Right renal pelvis (tissue), 4 donors: ENCODE results near the gene FAM171A1. TPM values are rescaled to one million over a fixed set of nuclear protein-coding genes. Genes with fewer than 3 reads are reported as not detected.

Source experiments
- DNase-seq, 4 donors: peaks; one replicate each; pipeline ENCODE4 v3.0.0-alpha.2; 2013; ENCODE audit warnings: low read depth in 4 of 4, low spot score in 3 of 4, missing footprints in 1 of 4
- polyA plus RNA-seq, 4 donors: library from polyadenylated mRNA; unstranded; fragments of 120-200 nt; gene quantifications; one replicate each; pipeline ENCODE4 v1.2.1, GENCODE V29; 2013; ENCODE audit not compliant: insufficient read length in 4 of 4

FAM171A1 gene
- polyA plus RNA-seq, 4 donors = 92.5 to 100.0 (median 97.4) TPM

DNA sequence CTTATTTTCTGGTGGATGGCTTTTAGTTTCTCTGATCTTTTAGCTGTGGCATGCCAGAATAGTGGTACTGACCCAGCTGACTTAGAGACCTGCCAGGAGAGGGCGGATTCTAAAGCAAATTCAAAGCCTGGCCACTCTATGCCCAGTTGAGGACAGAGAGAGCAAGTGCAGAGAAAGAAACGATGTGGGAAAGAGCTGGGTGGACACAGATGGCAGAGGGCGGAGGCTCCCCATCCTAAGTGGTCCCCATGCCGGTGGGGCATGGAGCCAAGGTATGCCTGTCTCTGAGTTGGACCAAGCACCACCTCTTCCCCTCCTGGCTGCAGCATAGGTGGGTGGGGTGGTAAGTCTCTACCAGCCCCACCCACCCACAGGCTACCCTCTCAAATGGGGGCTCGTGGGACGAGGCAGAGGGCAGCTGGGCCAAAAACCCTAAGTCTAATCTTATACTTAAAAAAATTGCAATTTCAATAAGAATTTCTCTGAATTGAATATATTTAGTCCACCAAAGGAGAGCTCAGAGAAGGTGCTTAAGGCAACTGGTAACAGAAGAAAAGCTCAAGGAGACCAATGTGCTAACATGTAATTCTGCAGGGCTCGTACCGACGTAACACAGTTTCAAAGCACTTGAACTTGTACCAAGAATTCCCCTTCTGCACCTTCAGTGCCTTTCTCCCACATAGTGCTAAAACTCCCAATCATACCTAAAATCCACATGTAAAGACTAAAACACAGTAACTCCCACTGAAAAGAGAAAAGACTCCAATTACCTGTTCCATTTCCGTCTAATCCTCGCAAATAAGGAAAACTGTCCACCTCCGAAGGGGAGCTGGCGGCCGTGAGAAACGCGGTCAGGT is 116.9 kb downstream of the FAM171A1 start:
- no peak for DNase-seq

GRCh38 chr10:15252396-15252795 is 118.7 kb downstream of the FAM171A1 start:
- DNase-seq = no peak

GRCh38 chr10:15251791-15252380 is 119.2 kb downstream of the FAM171A1 start:
- no peak for DNase-seq

- DNase-seq = no peak
Measured at GRCh38 chr10:15245530-15245929, 125.6 kb downstream of the FAM171A1 start.

- no peak for DNase-seq
Measured at GRCh38 chr10:15244635-15245197, 126.4 kb downstream of the FAM171A1 start.

DNA sequence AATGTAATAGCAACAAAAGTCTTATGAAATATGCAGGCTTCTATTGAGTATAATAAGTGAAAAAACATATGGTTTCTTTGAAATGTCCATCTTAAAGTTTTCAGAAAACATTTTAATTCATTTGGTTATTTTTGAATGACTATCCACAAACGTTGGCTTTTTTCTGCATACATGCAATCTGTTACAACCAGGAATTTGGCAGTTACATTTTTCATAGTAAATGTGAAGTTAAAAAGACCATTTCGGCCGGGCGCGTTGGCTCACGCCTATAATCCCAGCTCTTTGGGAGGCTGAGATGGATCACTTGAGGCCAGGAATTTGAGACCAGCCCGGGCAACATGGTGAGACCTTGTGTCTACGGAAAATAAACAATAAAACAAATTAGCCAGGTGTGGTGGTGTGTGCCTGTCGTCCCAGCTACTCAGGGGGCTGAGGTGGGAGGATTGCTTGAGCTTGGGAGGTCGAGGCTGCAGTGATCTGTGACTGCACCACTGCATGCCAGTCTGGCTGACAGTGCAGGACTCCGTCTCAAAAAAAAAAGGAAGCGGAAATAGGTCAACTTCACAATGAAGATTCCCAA is 128.7 kb downstream of the FAM171A1 start:
- DNase-seq = no peak

GRCh38 chr10:15241306-15241705 is 129.8 kb downstream of the FAM171A1 start:
- no peak for DNase-seq

DNA sequence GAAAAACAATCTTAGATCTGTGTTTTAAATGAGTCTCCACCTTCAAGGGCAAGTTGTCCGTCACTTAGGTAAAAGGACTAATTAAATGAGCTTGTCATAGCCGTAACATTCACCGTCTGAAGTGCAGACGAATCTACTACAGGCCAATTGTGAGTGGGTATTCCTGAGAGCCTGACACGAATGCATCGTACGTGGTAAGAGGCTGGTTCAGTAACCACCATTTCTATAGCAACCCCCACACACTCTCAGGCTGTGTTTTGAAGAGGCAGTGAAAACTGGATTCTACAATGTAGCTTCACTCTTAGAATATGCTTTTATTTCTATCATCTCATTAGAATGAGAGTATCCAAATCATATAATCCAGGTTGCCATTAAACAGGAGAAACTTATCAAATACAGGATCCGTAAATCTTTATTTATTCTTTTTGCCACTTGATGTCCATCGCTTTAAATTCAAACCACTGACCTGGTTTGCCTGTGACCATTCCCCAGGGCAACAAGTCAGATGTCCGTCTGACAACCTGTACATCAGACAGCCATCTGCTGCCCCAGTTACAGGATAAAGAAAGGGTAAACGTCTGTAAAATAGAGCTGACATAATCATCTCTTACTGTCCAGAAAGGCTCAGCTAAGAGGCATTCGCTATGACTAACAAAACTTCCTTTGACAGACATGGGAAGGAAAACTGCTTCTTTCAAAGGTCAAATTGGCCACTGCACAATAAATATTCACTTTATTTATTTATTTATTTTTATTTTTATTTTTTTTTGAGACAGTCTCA is 132.3 kb downstream of the FAM171A1 start:
- DNase-seq = no peak

- DNase-seq = no peak
Measured at GRCh38 chr10:15237351-15237750, 133.7 kb downstream of the FAM171A1 start.

DNA sequence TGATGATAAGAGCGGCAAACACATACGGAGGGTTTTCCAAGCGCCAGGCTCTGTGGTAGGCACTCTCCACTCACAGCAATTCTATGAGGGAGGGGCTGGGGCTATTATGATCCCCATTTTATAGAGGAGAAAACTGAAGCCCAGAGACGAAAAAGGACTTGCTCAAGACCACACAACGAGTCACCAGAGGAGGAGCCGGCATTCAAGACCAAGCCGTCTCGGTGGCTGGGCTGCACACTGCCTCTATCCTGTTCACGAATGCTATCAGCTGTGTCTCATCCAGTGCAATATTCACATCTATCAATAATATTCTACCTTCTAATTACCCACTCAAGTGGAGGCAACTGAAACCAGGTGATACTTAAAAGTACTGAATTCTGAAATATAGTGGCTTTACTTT is 134.7 kb downstream of the FAM171A1 start:
- DNase-seq = no peak

- no peak for DNase-seq
Measured at GRCh38 chr10:15232279-15232678, 138.8 kb downstream of the FAM171A1 start.

DNA sequence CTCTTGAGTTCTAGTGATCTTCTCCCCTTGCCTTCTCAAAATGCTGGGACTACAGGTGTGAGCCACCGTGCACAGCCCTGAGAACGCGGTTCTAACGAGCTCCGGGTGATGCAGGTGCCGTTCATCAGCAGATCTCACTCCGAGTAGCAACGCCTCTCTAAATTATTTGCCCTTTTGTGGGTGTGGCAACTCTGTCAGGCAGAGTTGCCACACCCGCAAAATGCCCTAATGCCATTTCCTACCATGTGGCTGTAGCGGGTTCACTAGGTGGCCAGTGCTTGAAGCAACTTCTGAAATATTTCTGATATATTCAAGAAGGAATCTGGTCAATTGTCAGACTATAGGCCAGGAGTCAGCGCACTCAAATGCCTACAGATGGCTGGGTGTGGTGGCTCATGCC is 139.7 kb downstream of the FAM171A1 start:
- DNase-seq = no peak

- no peak for DNase-seq
Measured at GRCh38 chr10:15230257-15230656, 140.8 kb downstream of the FAM171A1 start.

GRCh38 chr10:15229268-15229667 is 141.8 kb downstream of the FAM171A1 start:
- no peak for DNase-seq

- no peak for DNase-seq
Measured at GRCh38 chr10:15228426-15228825, 142.7 kb downstream of the FAM171A1 start.

- DNase-seq = no peak
Measured at GRCh38 chr10:15227611-15228372, 143.3 kb downstream of the FAM171A1 start.

DNA sequence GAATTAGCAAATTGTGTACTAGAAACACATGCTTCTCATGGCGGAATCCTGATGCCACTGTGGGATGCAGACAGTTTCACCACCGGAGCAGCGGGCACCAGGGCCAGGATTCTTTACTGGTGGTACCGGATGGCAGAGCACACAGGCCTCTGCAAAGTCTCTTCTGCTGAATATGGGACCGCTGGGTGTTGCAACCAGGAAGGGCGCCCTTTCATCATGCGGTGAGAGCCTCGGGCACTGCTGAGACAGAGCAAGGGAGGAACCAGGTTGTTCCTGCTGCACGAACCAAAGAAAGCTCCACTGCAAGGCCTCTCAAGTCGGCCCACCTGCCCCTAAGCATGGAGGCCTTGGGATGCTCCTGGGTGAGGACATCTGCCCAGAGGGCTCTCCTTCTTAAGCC is 145.6 kb downstream of the FAM171A1 start:
- no peak for DNase-seq

DNA sequence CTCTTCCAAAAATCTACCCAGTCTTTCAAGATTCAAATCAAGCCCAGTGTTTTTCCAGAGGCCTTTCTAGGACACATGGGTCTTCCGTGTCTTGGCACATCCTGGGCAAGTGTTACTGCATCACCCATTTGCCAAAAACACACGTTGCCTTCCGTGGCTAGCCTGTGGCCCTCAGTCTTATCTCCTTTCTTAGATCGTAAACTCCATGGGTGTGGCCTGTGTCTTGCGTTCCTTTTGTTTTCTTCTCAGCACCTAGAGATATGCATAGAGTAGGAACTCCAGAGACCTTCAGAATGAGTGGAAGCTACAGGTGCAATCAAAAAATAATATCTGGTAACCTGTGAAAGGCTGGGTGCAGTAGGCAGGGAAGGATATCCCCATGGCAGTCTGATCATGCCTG is 146.1 kb downstream of the FAM171A1 start:
- no peak for DNase-seq

- no peak for DNase-seq
Measured at GRCh38 chr10:15223174-15223573, 147.9 kb downstream of the FAM171A1 start.

GRCh38 chr10:15222511-15222910 is 148.6 kb downstream of the FAM171A1 start:
- DNase-seq = no peak
